Suppressor macrophage treated with lipopolysaccharide for 1 hour (primary cell): ENCODE data around the gene SLC6A6.

Experiments used
- DNase-seq, 3 donors: peaks; one replicate each; pipeline ENCODE4 v3.0.0-alpha.2; 2020 to 2022

The SLC6A6 gene

DNA sequence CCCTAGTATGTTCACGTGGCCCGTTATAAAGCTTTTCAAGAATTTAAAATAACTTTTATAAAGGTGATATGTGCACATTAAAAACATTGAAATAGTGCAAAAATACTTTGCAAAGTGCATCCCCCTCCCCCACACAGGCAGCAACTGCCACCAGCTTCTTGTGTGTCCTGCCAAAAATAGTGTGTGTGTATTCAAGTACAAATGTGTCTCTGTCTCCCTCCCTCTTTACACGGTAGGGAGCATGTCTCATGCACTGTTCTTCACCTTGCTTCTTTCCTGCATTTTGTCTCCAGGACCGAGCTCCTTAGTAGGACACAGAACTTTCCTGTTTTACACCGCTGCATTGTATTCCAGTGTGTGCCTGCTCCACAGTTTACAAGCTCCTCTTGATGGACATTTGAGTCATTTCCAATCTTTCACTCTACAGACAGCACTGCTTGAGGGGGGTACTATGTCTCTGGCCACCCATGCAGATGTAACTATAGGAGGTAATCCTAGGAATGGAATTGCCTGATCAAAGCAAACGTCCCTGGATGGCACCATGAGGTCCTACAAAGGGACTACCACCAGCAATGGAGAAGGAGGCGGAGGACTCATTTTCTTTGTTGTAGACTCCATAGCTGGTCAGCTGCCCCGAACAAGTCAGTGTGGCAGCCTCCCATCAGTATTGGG lies 52.4 kb downstream of the SLC6A6 start:
- no peak for DNase-seq

DNA sequence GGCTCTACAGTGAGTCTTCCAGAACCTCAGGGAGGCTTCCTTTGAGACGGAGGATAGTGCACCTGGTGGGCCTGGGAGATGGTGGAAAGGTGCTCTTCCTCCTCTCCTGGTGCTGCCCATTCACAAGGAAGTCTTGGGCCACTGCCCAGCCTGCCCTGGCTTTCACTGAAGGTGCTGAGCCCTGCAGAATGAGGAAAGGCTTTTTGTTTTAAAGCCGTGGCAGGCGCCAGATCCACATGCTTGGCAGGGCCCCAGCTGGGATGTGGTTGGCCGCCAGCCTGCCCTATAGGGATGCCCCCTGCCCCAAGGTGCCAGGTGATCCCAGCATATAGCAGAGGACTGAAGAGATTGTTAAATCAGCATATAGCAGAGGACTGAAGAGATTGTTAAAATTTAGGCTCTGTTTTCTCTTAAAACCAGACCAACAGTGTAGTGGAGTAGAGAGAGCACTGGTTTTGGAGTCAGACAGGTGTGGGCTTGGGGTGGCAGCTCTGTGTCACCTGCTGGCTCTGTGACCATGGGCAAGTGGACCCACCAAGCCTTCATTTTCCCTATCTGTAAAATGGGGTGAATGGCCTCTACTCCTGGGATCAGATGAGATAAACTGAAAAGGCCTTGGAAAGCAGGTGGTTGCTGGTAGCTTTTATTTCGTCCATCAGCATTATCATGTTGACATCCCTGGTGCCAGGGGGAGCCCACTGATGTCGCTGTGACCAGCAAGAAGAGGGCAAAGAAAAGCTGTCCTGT lies 53.3 kb downstream of the SLC6A6 start:
- no peak for DNase-seq

DNA sequence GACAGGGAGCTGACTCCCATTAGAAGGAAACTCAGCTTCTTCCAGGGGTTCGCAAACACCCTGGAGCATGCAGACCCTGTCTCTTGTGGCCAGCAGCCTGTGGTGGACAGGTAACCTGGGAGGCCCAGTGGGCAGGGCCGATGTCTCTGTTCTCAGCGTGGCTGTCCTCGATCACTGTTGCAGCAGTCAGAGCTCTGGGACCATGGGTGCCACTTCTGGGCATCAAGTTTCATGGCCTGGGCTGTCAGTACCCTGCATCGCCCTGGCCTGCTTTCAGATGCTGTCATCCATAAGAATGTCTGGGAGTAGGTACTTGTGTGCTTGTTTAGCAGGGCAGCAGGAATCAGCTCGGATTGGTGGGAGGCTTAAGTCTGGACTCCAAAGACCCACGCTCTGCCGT lies 54.4 kb downstream of the SLC6A6 start:
- no peak for DNase-seq

DNA sequence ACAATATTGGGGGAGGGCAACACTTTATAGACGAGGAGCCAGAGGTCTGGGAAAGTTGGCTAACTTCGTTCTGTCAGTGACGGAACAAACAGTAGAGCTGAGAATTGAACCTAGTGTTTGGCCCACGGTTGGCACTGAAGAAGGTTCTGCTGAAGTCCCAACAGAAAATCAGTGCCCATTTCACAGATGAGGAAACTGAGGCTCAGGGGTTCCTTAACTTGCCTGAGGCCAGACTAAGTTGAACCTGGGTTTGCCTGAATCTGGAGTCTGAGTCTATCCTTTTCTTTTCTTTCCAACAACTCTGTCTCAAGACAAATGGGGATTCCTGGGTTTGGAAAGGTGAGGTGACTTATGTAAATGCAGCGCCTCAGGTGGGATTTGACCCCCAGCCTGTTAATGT lies 55.1 kb downstream of the SLC6A6 start:
- DNase-seq: no peak

DNA sequence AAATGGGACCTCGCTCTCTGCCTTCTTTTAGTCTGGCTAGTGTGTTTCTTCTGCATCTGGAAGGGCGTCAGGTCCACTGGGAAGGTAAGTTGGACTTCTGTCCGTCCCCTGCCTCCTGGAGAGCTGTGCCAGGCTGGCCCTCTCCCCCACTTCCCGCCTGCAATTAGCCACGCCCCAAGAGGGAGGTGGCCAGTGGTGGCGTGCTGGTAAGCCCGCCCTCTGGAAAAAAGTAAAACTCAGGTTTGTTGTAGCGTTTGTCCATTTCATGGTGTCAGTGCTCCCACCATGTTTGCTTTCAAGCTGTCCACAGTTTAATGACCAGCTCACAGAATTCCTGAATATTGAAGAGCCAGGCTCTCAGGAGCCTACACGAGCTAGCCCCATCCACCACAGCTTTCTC lies 55.6 kb downstream of the SLC6A6 start:
- no peak for DNase-seq

DNA sequence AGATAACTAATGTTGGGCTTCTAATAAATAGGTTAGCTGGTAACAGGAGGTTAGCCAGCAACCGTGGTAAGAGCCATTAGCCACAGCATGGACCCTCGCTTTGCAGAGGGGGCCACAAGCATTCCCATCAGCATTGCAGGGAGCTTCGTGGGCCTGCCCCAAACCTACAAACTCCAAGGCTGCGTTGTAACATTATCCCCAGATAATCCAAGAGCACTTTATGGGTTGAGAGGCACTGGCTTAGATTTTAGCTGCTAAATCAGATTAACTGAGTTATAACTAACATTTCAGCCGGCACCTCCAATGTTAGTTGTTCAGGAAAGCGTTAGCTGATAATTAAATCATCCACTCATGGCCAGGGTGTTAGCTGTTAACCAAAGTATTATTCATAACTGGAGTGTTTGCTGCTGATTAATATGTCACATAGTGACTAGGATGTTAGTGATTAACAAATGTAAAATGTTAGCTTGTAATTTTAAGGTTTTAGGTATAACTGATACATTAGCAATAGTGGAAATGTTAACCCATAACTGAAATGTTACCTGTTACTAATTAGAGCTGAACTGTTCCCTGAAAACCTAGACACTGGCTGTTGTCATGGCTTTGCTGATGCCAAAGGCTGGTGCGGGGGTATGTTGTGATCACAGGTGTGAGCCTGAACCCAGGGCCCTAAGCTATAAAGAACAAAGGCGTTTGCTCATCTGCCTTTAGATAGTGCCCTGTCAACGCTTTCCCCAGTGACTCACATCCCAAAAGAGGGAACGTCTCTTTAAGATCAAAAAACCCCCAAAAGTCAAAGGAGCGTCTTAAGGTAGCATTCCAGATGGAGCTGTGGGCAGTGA lies 56.2 kb downstream of the SLC6A6 start:
- peak in 1 of 3 donors; percentile 34 for DNase-seq

DNA sequence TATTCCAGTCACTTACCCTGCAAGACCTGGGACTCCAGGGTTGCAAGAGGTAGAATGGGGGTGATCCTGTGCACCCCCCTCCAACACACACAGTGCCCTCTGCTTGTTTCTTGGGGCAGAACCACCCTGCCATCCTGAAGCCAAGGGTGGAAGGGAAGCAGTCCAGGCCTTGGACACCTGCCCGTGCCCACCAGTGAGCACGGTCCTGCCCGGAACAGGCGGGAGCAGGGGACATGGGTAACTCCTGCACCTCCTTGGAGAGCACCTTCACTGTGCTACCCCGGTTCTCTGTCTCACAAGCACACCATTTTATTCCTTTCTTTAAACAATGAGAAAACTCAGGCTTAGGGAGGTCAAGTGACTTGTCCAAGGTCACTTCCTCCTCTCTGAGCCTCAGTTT lies 57.0 kb downstream of the SLC6A6 start:
- DNase-seq: no peak

DNA sequence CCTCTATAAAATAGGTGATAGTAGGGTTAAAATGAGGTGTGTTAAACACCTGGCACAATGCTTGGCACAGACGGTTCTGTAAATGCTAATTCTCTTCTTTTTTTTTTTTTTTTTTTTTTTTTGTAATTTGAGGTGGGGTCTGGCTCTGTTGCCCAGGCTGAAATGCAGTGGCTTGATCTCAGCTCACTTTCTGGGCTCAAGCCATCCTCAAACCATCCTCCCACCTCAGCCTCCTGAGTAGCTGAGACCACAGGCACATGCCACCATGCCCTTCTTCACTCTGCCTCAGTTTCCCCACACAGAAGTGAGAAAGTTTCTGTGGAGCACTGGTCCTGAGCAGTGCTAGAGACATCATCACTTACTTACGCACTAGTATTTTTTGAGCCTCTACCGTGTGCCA lies 57.4 kb downstream of the SLC6A6 start:
- DNase-seq: no peak

DNA sequence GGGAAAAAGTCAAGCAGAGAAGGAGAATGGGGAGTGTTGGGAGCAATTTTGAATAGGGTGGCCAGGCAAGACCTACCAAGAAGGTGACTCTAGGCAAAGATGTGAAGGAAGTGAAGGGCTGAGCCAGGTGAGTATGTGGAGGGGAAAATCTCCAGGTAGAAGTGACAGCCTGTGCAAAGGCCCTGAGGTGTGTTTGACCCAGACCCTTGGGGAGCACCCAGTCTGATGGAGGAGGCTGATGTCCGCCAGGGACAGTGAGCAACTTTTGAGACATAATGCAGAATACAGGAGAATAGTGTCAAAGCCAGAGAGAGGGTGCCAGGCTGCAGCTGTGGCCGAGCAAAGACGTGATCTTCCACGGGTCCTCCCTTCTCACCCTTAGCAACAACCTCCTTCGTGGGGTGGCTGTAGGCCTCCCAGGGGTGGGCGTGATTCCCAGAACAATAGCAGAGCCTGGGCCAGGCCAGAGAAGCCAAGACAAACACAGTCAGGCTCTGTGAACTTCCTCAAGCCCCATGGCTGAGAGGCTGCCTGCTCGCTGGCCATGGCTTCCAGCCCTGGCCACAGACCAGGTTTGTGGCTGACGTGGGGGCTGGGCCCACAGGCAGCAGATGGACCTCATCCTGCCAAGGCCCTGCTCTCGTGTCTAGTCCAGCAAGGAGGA lies 58.1 kb downstream of the SLC6A6 start:
- DNase-seq: no peak

DNA sequence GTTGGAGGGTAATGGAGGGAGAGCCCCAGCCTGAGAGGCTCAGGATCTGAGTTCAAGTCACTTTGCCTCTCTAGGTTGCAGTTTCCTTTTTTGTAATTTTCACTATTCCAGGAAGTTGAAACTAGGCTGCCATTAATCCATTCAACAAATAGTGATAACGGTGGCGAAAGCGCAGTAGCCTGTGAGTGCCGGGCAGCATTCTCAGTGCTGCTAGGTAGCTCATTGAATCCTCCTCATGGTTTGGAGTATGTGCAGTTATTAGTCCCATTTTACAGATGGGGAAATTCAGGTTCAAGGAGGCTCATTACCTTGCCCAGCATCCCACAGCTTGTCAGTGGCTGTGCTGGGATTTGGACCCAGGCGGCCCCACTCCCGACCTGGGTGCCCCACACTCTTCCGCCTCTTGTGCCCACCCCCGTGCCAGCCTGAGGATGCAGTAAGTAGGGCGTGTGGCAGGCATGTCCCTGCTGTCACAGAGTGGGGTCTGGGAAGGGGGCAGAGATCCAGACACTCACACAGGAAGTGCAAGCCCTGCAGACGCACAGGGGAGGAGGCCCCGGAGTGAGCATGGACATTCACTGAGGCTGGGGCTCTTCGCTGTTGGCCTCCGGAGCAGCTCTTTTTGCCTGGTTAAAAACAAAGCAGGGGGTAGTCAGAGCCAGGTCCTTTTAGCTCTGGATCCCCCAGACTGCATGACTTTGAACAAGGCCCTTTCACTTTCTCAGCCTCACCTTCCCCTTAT lies 58.8 kb downstream of the SLC6A6 start:
- peak in 1 of 3 donors; percentile 28 for DNase-seq

DNA sequence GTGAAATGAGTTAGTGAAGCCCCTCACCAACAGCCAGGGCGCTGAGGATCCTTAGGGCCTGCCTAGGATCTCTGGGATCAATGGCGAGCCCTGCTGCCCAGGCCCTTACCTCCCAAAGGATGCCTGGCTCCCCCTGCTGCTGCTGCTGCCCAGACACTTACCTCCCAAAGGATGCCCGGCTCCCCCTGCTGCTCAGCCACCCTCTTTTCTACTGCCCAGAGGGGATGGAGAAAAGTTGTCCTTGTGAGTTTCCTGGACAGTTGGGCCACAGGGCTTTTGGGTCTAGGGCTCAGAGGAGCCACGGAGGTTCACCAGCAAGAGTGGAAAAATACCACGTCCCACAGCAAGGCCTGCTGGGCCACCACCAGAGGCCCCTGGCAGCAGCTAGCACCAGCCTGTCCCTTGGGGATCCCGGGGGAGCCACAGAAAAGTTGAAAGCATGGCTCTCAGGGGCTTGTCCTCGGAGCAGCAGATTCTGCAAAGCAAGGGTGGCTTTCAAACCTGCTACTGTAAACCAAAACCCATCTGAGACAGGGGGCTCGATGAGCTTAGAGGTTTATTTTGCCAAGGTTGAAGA lies 59.4 kb downstream of the SLC6A6 start:
- peak; percentile 44 to 72 (median 56) for DNase-seq

DNA sequence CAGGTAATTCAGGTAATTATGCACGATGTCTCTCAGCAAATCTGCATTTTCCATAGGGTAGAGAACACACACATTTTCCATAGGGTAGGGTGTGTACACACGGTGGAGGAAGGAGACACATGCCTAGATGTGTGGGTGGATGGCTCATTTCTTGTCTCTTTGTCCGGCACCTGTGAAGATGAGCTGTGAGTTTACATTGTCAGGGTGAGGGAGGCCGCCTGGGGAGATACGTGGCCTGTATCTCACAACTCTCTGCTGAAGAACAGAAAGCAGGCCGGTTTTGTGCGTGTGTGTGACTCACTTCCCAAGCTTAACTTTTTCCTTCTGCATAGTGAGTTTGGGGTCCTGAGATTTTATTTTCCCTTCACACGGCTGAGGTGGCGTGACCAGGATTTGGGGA lies 60.3 kb downstream of the SLC6A6 start:
- DNase-seq: no peak

DNA sequence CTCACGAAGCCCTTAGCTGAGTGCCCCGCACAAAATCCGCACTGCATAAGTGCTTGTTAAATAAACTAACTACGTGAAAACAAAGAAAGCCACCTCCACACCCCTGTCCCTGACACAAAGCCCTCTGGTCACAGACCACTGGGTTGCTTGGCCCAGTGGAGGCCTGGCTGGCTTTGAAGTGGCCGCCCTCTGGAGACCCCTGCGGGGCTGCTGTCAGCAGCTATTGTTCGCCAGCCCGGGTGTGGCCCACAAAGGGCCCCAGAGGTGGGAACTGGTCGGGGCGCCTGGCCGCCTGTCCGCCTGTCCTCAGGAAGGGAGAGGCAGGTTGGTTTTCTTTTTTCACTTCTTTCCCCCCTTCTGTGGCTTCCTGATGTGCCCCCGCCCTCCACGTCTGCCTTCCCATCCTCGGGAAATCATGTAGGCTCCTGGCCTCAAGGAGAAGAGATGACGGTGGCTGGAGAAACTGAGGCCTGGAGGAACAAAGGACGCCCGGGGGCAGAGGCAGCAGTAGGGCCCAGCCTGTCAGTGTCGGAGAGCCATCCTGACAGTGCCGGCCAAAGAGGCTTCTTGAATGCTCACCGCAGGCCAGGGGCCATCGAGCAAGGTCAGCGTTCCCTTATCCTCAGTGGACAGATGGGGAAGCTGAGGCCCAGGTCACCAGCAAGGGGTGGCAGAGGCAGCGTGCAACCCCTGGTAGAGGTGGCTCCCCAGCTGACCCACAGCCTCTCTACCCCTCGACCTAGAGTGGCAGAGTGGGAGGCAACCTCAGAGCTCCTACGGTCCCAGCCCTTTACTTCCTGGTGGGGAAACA lies 61.1 kb downstream of the SLC6A6 start:
- DNase-seq: no peak

DNA sequence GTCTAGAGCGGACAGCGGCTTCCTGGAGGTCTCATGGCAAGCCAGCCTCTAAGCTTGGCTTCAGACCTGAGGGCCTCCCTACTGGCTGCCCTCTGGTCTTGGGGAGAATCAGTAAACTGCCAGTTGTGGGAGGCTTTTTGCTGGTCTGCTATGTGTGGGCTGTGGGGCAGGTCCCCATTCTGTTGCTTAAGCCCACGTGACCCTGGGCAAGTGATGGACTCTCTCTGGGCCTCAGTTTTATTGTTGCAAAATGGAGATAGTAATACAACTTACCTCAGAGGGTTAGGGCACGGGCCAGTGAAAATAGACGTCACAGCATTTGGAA lies 61.7 kb downstream of the SLC6A6 start:
- peak; percentile 26 to 39 (median 28) for DNase-seq

DNA sequence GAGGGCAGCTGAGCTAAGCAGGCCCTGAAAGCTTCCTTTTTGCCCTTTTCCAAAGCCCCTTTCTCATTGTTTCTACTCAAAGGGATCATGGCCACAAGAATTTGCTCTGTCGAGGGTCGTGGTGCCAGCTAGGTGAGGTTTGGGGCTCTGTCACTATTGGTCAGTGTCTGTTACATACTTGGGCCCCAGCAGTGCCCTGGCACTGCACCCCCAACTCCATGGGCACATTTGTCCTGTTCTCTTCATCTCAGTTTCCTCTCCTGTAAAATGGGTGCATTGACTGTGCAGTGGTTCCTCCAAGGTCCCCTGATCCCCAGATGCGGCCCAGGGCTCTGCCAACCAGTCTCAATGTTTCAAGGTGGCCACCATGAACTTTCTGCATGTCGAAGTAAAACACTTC lies 62.1 kb downstream of the SLC6A6 start:
- DNase-seq: no peak

DNA sequence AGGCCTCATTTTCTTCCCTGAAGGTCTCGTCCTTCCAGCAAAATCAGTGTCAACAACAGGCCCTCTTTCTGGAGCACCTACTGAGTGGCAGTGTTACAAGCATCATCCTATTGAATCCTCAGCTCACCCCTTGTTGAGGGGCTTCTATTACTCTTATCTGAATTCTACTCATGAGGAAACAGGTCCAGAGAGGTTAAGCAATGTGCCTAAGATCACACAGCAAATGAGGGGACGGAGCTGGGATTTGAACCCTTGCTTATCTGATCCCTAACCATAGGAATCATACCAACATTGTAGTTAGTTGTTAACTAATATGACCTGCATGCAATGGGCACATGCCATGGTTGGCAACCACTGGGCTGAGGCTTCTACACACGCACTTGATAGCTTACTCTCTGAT lies 63.0 kb downstream of the SLC6A6 start:
- no peak for DNase-seq

DNA sequence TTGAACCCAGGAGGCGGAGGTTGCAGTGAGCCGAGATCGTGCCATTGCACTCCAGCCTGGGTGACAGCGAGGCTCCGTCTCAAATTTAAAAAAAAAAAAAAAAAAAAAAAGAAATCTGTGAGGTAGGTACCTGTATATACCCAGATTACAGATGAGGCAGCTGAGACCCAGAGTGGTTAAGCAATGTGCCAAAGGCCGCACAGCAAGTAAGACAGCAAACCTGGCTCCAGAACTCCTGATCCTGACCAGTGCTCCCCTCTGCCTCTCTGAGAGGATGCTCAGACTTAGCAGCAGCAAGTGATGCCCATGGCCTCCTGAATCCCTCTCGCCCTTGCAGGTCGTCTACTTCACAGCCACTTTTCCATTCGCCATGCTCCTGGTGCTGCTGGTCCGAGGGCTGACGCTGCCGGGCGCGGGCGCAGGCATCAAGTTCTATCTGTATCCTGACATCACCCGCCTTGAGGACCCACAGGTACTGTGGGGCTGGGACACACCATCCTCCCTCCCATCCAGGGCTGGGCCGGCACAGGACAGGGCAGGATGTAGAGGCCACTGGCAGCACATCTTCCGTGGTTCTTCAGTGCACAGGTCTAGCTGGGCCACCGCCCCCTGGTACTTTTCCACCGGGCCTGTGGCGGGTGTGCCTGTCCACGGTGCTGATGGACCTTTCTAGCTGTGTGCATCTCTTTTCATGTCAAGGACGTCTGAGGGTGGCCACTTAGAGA lies 63.9 kb downstream of the SLC6A6 start:
- DNase-seq: no peak

DNA sequence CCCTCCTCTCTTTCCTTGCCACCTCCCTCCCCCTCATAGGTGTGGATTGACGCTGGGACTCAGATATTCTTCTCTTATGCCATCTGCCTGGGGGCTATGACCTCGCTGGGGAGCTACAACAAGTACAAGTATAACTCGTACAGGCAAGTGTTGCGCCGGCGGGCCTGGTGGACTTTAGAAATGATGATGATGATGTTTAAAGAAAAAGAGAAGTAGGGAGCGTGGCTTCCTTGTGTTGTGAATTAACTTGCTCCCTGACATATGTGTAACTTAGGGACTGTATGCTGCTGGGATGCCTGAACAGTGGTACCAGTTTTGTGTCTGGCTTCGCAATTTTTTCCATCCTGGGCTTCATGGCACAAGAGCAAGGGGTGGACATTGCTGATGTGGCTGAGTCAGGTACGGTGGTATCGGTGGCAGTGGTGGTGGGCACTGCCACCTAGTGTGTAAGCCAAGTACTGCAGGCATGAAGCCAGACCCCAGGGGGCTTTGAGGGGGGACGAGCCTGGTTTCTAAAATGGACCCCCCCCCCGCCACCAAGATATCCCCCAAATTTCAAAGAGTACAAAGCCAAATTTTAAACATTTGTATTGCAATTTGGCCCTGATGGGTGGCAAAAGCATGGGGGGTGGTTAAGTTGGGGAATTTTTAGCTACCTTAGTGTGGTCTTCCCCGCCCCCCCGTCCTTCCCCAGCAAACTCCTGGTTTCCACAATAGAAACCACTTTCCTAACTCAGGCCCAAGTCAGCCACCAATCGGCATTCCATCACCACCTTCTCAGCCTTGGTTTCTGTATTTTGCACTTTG lies 65.6 kb downstream of the SLC6A6 start:
- DNase-seq: peak in 2 of 3 donors; percentile 27 to 31

DNA sequence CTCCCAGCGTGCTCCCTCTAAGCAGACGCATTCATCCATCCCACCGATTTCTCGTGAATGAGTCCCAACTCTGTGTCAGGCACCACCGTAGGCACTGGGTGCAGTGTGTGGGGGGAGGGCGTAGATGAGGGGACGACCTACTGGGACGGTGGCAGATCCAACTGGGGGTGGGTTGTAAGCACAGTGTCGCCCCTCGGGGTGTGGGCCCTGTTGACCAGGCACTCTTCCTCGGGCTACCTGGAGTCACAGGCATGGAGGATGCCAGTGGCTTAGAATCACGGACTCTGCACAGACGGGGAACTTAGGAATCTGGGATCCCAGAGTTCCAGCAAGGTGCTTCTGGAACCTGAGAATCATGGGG lies 66.2 kb downstream of the SLC6A6 start:
- no peak for DNase-seq

DNA sequence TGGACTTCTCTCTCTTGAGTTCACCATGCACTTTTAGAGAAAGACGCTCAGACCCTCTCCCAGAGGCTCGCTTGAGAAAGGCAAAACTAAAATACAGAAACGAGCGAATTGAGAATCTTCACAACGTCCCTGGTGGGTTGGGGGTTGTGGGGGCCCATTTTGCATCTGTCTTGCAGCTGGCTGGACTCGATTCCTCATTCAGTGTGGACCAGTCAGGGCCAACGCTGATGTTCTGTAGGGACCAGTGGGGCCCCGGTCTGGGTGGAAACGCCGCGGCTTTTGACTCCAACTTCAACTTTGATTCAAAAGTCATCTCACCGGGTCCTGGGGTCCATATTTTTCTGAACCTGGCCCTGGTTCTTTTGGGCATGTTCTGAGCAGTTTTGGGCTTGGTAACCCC lies 68.1 kb downstream of the SLC6A6 start:
- DNase-seq: no peak
